Testis (tissue), 3 donors: Measurements from ENCODE around the gene GRIK2. TPM values are rescaled to one million over a fixed set of nuclear protein-coding genes. Genes with fewer than 3 reads are reported as not detected.

Experiments used
- DNase-seq: peaks from one replicate; pipeline ENCODE4 v3.0.0-alpha.2; 2019
- H3K27ac ChIP-seq, 2 donors: fragments of 200-600 bp; sonication (generic); one replicate each; pipeline ENCODE4 v1.5.1; 2019
- H3K27me3 ChIP-seq: fragments of 200-600 bp; sonication (generic); one replicate; pipeline ENCODE4 v1.5.1; 2019
- H3K36me3 ChIP-seq: fragments of 200-600 bp; sonication (generic); one replicate; pipeline ENCODE4 v1.5.1; 2017; ENCODE audit warnings: low read depth; ENCODE audit errors: missing control alignments
- H3K4me1 ChIP-seq: fragments of 200-600 bp; sonication (generic); one replicate; pipeline ENCODE4 v1.5.1; 2019
- H3K4me3 ChIP-seq, 2 donors: fragments of 200-600 bp; sonication (generic); one replicate each; pipeline ENCODE4 v1.5.1; 2017 to 2019
- H3K9me3 ChIP-seq: fragments of 200-600 bp; sonication (generic); one replicate; pipeline ENCODE4 v1.5.1; 2017
- CTCF ChIP-seq, 3 experiments: fragments of 450-650 bp in 2 of 3; fragments of 200-600 bp in 1 of 3; sonication (generic) in 1 of 3; IDR thresholded peaks; one replicate each; pipeline ENCODE4 v1.5.1; 2016 to 2019; ENCODE audit warnings: antibody characterized with exemption in 3 of 3, mild to moderate bottlenecking in 2 of 3, moderate library complexity in 1 of 3
- POLR2A ChIP-seq: fragments of 450-650 bp; IDR thresholded peaks from one replicate; pipeline ENCODE4 v1.6.1; 2017; ENCODE audit warnings: antibody characterized with exemption, mild to moderate bottlenecking, moderate library complexity
- WGBS, 2 donors: methylation state at CpG; one replicate each; pipeline ENCODE4 v1.1.5; 2018; 5-methylcytosine and 5-hydroxymethylcytosine counted together
- intact Hi-C: fragments of 100-400 bp; cut with DNase I; formaldehyde crosslinking; loops from one replicate; pipeline ENCODE4 v1.15.1; 2023; ENCODE audit warnings: low total_unique reads
- polyA plus RNA-seq: library from polyadenylated mRNA; stranded (reverse); fragments of 350-450 nt; fragmentation: Illumina TruSeq; extraction: RNeasy Lipid Tissue Mini Kit (QIAGEN cat#74804); gene quantifications from one replicate; pipeline ENCODE4 v1.2.3, GENCODE V29; 2014; ENCODE audit warnings: low read depth, low replicate concordance; ENCODE audit not compliant: insufficient read depth
- total RNA-seq, 2 donors: library from RNA; depleted of rRNA; stranded (reverse); fragments of >200 nt; gene quantifications; one replicate each; pipeline ENCODE4 v1.2.3, GENCODE V29; 2016

The GRIK2 gene
- total and polyA plus RNA-seq, 3 donors from 2014 or later: 1.1 to 23.5 (median 12.4) TPM

GRCh38 chr6:101730954-101731353 lies 337.4 kb downstream of the GRIK2 start:
- Histone ChIP-seq H3K9me3 (no peaks in the 10 kb centered on the region), H3K27ac (no peak overlapping the region), H3K4me3 (no peak overlapping the region), H3K36me3 (no peaks in the 10 kb centered on the region), H3K27me3 (no peaks in the 10 kb centered on the region), H3K4me1 (no peaks in the 10 kb centered on the region)
- 61% methylated on average over 2 of the region's 2 CpGs for WGBS, 2 donors
- no peak for TF ChIP-seq POLR2A
- no peak for TF ChIP-seq CTCF (IDR thresholded peaks at IDR 0.05)
- intact Hi-C loops: no loop called here
- DNase-seq: no peak

GRCh38 chr6:101733899-101734298 lies 340.4 kb downstream of the GRIK2 start:
- intact Hi-C loops: no loop called here
- TF ChIP-seq POLR2A (no peak), CTCF (IDR thresholded peaks at IDR 0.05) (no peak)
- Histone ChIP-seq H3K4me1 (no peaks in the 10 kb centered on the region), H3K27ac (no peak overlapping the region), H3K4me3 (no peak overlapping the region), H3K36me3 (no peaks in the 10 kb centered on the region), H3K9me3 (no peaks in the 10 kb centered on the region), H3K27me3 (no peaks in the 10 kb centered on the region)
- DNase-seq: no peak

GRCh38 chr6:101738481-101738880 lies 345.0 kb downstream of the GRIK2 start:
- Histone ChIP-seq H3K27ac (no peak overlapping the region), H3K4me1 (no peaks in the 10 kb centered on the region), H3K9me3 (no peaks in the 10 kb centered on the region), H3K4me3 (no peak overlapping the region), H3K36me3 (no peaks in the 10 kb centered on the region), H3K27me3 (no peaks in the 10 kb centered on the region)
- TF ChIP-seq POLR2A (no peak), CTCF (IDR thresholded peaks at IDR 0.05) (no peak)
- whole genome bisulfite sequencing, 2 donors: 82 to 92% methylated on average over 1 of the region's 1 CpG
- DNase-seq: no peak
- intact Hi-C loops: no loop called here

- DNase-seq: no peak
- Histone ChIP-seq H3K4me1 (no peaks in the 10 kb centered on the region), H3K27me3 (no peaks in the 10 kb centered on the region), H3K4me3 (no peak overlapping the region), H3K27ac (no peak overlapping the region), H3K36me3 (no peaks in the 10 kb centered on the region), H3K9me3 (no peaks in the 10 kb centered on the region)
- intact Hi-C loops: no loop called here
- WGBS, 2 donors: 59 to 66% methylated on average over 2 of the region's 2 CpGs
- no peak for TF ChIP-seq CTCF (IDR thresholded peaks at IDR 0.05)
Measured at GRCh38 chr6:101740631-101741030, 347.1 kb downstream of the GRIK2 start.

- Histone ChIP-seq H3K27ac (no peak overlapping the region), H3K4me3 (no peak overlapping the region), H3K4me1 (no peaks in the 10 kb centered on the region), H3K36me3 (no peaks in the 10 kb centered on the region), H3K9me3 (no peaks in the 10 kb centered on the region), H3K27me3 (no peaks in the 10 kb centered on the region)
- 53 to 63% methylated on average over 2 of the region's 2 CpGs for WGBS, 2 donors
- no peak for DNase-seq
- intact Hi-C loops: no loop called here
- no peak for TF ChIP-seq POLR2A
- TF ChIP-seq CTCF (IDR thresholded peaks at IDR 0.05): no peak
Measured at GRCh38 chr6:101741474-101742171, 348.1 kb downstream of the GRIK2 start.
